HG03432 (cell line): ENCODE data around the gene MACF1.

ENCODE experiments used
- ATAC-seq: cut with Tn5 transposase; IDR thresholded peaks from one replicate; pipeline ENCODE4 v1.9.1; 2021; ENCODE audit warnings: mild to moderate bottlenecking, moderate library complexity; ENCODE audit not compliant: unreplicated experiment

The MACF1 gene

GRCh38 chr1:39410915-39411436, 206.5 kb downstream of the MACF1 start:
- ATAC-seq = no peak

GRCh38 chr1:39411526-39412478, 207.3 kb downstream of the MACF1 start:
- ATAC-seq = no peak

GRCh38 chr1:39412892-39413291, 208.4 kb downstream of the MACF1 start:
- no peak for ATAC-seq

- ATAC-seq = no peak
Measured at GRCh38 chr1:39413902-39414528, 209.5 kb downstream of the MACF1 start.

GRCh38 chr1:39415553-39415952, 211.1 kb downstream of the MACF1 start:
- no peak for ATAC-seq

- ATAC-seq = no peak
Measured at GRCh38 chr1:39416609-39417008, 212.1 kb downstream of the MACF1 start.

- ATAC-seq = no peak
Measured at GRCh38 chr1:39418236-39418635, 213.7 kb downstream of the MACF1 start.

GRCh38 chr1:39420493-39420892, 216.0 kb downstream of the MACF1 start:
- no peak for ATAC-seq

GRCh38 chr1:39422614-39423013, 218.1 kb downstream of the MACF1 start:
- no peak for ATAC-seq

- no peak for ATAC-seq
Measured at GRCh38 chr1:39425151-39425550, 220.7 kb downstream of the MACF1 start.

GRCh38 chr1:39425634-39426033, 221.1 kb downstream of the MACF1 start:
- ATAC-seq = no peak

- ATAC-seq = no peak
Measured at GRCh38 chr1:39426346-39426745, 221.9 kb downstream of the MACF1 start.

- ATAC-seq = no peak
Measured at GRCh38 chr1:39427374-39427773, 222.9 kb downstream of the MACF1 start.

GRCh38 chr1:39427912-39428311, 223.4 kb downstream of the MACF1 start:
- ATAC-seq = no peak

- ATAC-seq = no peak
Measured at GRCh38 chr1:39431927-39432326, 227.4 kb downstream of the MACF1 start.

- no peak for ATAC-seq
Measured at GRCh38 chr1:39434797-39435395, 230.4 kb downstream of the MACF1 start.

GRCh38 chr1:39435597-39435996, 231.1 kb downstream of the MACF1 start:
- no peak for ATAC-seq

GRCh38 chr1:39436842-39437241, 232.3 kb downstream of the MACF1 start:
- ATAC-seq = no peak

GRCh38 chr1:39438042-39438441, 233.5 kb downstream of the MACF1 start:
- ATAC-seq = no peak

- ATAC-seq = no peak
Measured at GRCh38 chr1:39440856-39441255, 236.4 kb downstream of the MACF1 start.

GRCh38 chr1:39441797-39442196, 237.3 kb downstream of the MACF1 start:
- no peak for ATAC-seq

GRCh38 chr1:39445573-39445972, 241.1 kb downstream of the MACF1 start:
- ATAC-seq = no peak
